HEK293 (cell line): ENCODE measurements around the gene ACAP3.

ENCODE experiments used
- CTCF ChIA-PET: fragments of 350-600 bp; formaldehyde crosslinking; extraction: SDS; loops from one replicate; lab custom pipeline; 2021; ENCODE audit warnings: antibody characterized with exemption; lab: Yijun Ruan, JAX
- POLR2A ChIA-PET: fragments of 300-600 bp; formaldehyde crosslinking; extraction: SDS; loops from one replicate; lab custom pipeline; 2020; ENCODE audit warnings: antibody characterized with exemption, inconsistent platforms; lab: Yijun Ruan, JAX
- H3K27ac ChIP-seq: fragments of 200-500 bp; sonication (Bioruptor generic); 2 replicates; pipeline ENCODE4 v1.5.1; 2014; ENCODE audit warnings: low read depth, low read length, control low read depth, inconsistent platforms; ENCODE audit errors: extremely low read depth
- H3K36me3 ChIP-seq, 2 experiments: fragments of 200-500 bp in 1 of 2; sonication (Bioruptor generic) in 1 of 2; 1 replicate in 1 of 2; 2 replicates in 1 of 2; pipeline ENCODE4 v1.5.1; 2014 to 2017; ENCODE audit warnings: inconsistent platforms in 2 of 2, low read length in 2 of 2; ENCODE audit not compliant: control insufficient read depth in 2 of 2, insufficient read depth in 1 of 2
- H3K4me1 ChIP-seq: fragments of 200-500 bp; sonication (Bioruptor generic); 2 replicates; pipeline ENCODE4 v1.5.1; 2014; ENCODE audit warnings: mild to moderate bottlenecking, low read length, inconsistent platforms; ENCODE audit not compliant: control insufficient read depth, insufficient read depth
- H3K4me3 ChIP-seq: 2 replicates; pipeline ENCODE4 v1.5.1; 2011; ENCODE audit warnings: low read depth, mild to moderate bottlenecking, control low read depth, low read length, moderate library complexity
- H3K9me3 ChIP-seq: fragments of 200-500 bp; sonication (Bioruptor generic); 2 replicates; pipeline ENCODE4 v1.5.1; 2014; ENCODE audit warnings: low read depth, low read length, inconsistent platforms; ENCODE audit not compliant: control insufficient read depth, insufficient read depth
- KLF1 ChIP-seq: fragments of 450-650 bp; formaldehyde crosslinking; IDR thresholded peaks from 2 replicates; pipeline ENCODE4 v1.5.1; 2016; ENCODE audit warnings: missing biosample characterization, missing genetic modification characterization
- SCRT1 ChIP-seq: fragments of 450-650 bp; formaldehyde crosslinking; IDR thresholded peaks from 2 replicates; pipeline ENCODE4 v1.5.1; 2016; ENCODE audit warnings: missing biosample characterization, missing genetic modification characterization, borderline replicate concordance
- SP2 ChIP-seq: fragments of 450-650 bp; formaldehyde crosslinking; IDR thresholded peaks from 2 replicates; pipeline ENCODE4 v1.5.1; 2016; ENCODE audit warnings: missing biosample characterization, missing genetic modification characterization
- SP3 ChIP-seq: fragments of 450-650 bp; formaldehyde crosslinking; IDR thresholded peaks from 2 replicates; pipeline ENCODE4 v1.5.1; 2016; ENCODE audit warnings: missing biosample characterization, missing genetic modification characterization
- ZFP37 ChIP-seq: fragments of 450-650 bp; formaldehyde crosslinking; IDR thresholded peaks from 2 replicates; pipeline ENCODE4 v1.5.1; 2016; ENCODE audit warnings: missing biosample characterization, missing genetic modification characterization
- ZNF133 ChIP-seq: fragments of 450-650 bp; formaldehyde crosslinking; IDR thresholded peaks from 2 replicates; pipeline ENCODE4 v1.5.1; 2016; ENCODE audit warnings: missing biosample characterization, missing genetic modification characterization
- ZNF157 ChIP-seq: fragments of 450-650 bp; formaldehyde crosslinking; IDR thresholded peaks from 2 replicates; pipeline ENCODE4 v1.5.1; 2016; ENCODE audit warnings: missing biosample characterization, missing genetic modification characterization
- ZNF175 ChIP-seq: fragments of 450-650 bp; formaldehyde crosslinking; IDR thresholded peaks from 2 replicates; pipeline ENCODE4 v1.5.1; 2016; ENCODE audit warnings: missing biosample characterization, missing genetic modification characterization
- ZNF184 ChIP-seq: fragments of 450-650 bp; IDR thresholded peaks from 2 replicates; pipeline ENCODE4 v1.5.1; 2018; ENCODE audit warnings: missing biosample characterization, mild to moderate bottlenecking, missing genetic modification characterization
- ZNF211 ChIP-seq: fragments of 450-650 bp; formaldehyde crosslinking; IDR thresholded peaks from 2 replicates; pipeline ENCODE4 v1.5.1; 2016; ENCODE audit warnings: low read depth, missing biosample characterization, missing genetic modification characterization
- ZNF248 ChIP-seq: fragments of 450-650 bp; formaldehyde crosslinking; IDR thresholded peaks from 2 replicates; pipeline ENCODE4 v1.5.1; 2017; ENCODE audit warnings: missing biosample characterization, missing genetic modification characterization
- ZNF335 ChIP-seq: fragments of 450-650 bp; formaldehyde crosslinking; conservative IDR thresholded peaks from 2 replicates; pipeline ENCODE4 v1.5.1; 2016; ENCODE audit warnings: missing biosample characterization, missing genetic modification characterization
- ZNF530 ChIP-seq: fragments of 450-650 bp; formaldehyde crosslinking; IDR thresholded peaks from 2 replicates; pipeline ENCODE4 v1.5.1; 2016; ENCODE audit warnings: low read depth, missing biosample characterization, missing genetic modification characterization
- ZNF830 ChIP-seq: fragments of 450-650 bp; IDR thresholded peaks from 2 replicates; pipeline ENCODE4 v1.5.0; 2018; ENCODE audit warnings: missing biosample characterization, missing genetic modification characterization, low read depth, mild to moderate bottlenecking, moderate library complexity
- ZSCAN16 ChIP-seq: fragments of 450-650 bp; formaldehyde crosslinking; IDR thresholded peaks from 2 replicates; pipeline ENCODE4 v1.5.1; 2016; ENCODE audit warnings: missing biosample characterization, missing genetic modification characterization
- TF ChIP-seq, protein P1 (sequence below): fragments of 450-650 bp; formaldehyde crosslinking; IDR thresholded peaks from 2 replicates; pipeline ENCODE4 v1.5.1; 2017; ENCODE audit warnings: missing biosample characterization, mild to moderate bottlenecking, missing genetic modification characterization, moderate library complexity
- TF ChIP-seq, protein P2 (sequence below): fragments of 450-650 bp; formaldehyde crosslinking; IDR thresholded peaks from 2 replicates; pipeline ENCODE4 v1.5.1; 2016; ENCODE audit warnings: missing biosample characterization, missing genetic modification characterization
- TF ChIP-seq, protein P3 (sequence below): fragments of 450-650 bp; formaldehyde crosslinking; conservative IDR thresholded peaks from 2 replicates; pipeline ENCODE4 v1.5.1; 2016; ENCODE audit warnings: low read depth, missing biosample characterization, missing genetic modification characterization
- TF ChIP-seq, protein P4 (sequence below): fragments of 450-650 bp; formaldehyde crosslinking; optimal IDR thresholded peaks from 2 replicates; pipeline ENCODE3; 2016; ENCODE audit warnings: missing biosample characterization, mild to moderate bottlenecking, missing genetic modification characterization

ACAP3 gene

DNA sequence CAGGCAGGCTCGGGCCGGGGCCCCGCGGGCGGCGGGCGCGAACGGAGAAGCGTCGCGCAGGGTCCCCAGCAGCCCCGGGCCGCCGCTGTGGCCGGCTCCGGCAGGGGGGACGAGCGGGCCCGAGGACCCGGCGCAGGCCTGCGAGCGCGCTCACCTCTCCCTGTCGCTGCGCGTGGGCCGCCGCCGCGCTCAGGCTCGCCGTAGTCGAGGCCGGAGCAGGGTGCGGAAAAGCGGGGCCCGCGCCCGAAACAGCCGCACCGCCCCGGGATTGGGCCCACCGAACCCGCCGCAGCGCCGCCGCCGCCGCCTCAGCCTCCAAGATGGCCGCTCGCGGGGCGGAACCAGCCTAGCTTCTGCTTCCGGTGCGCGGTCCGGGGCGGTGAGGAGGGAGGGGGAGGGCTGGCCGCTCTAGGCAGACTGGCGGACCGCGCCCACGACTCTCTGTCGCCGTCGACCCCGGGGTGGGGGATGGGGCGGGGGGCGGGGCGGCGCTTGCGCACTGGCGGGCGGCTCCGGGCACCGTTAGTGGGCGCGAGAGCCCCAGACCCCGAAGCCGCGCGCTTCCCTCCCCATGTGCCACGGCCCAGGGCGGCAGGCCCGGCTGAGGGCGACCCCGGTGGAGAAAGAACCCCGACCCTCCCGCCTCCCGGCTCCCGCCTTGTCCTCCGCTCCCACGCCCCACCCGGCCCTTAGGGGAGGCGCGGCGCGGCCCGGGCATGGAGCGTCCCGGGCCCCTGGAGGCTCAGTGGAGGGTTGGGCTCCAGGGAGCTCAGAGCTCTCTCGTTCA lies 34.0 kb downstream of the ACAP3 start, which contains the start of gene UBE2J2 (continued):
- TF ChIP-seq ZNF335 (tag by site-specific recombination) (peak; percentile 47), ZNF211 (tag by site-specific recombination) (no peak), SCRT1 (tag by site-specific recombination) (no peak), ZNF157 (tag by site-specific recombination) (no peak), ZNF184 (no peak), ZNF175 (no peak), ZNF830 (tag by site-specific recombination) (no peak), ZNF530 (tag by site-specific recombination) (no peak), ZNF248 (tag by site-specific recombination) (no peak), KLF1 (tag by site-specific recombination) (peak; percentile 58), ZSCAN16 (tag by site-specific recombination) (no peak), SP2 (tag by site-specific recombination) (peak; percentile 80), SP3 (tag by site-specific recombination) (peak; percentile 74), ZNF133 (tag by site-specific recombination) (no peak)
- TF ChIP-seq, protein P1, sequence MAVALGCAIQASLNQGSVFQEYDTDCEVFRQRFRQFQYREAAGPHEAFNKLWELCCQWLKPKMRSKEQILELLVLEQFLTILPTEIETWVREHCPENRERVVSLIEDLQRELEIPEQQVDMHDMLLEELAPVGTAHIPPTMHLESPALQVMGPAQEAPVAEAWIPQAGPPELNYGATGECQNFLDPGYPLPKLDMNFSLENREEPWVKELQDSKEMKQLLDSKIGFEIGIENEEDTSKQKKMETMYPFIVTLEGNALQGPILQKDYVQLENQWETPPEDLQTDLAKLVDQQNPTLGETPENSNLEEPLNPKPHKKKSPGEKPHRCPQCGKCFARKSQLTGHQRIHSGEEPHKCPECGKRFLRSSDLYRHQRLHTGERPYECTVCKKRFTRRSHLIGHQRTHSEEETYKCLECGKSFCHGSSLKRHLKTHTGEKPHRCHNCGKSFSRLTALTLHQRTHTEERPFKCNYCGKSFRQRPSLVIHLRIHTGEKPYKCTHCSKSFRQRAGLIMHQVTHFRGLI: peak; percentile 81
- TF ChIP-seq, protein P2, sequence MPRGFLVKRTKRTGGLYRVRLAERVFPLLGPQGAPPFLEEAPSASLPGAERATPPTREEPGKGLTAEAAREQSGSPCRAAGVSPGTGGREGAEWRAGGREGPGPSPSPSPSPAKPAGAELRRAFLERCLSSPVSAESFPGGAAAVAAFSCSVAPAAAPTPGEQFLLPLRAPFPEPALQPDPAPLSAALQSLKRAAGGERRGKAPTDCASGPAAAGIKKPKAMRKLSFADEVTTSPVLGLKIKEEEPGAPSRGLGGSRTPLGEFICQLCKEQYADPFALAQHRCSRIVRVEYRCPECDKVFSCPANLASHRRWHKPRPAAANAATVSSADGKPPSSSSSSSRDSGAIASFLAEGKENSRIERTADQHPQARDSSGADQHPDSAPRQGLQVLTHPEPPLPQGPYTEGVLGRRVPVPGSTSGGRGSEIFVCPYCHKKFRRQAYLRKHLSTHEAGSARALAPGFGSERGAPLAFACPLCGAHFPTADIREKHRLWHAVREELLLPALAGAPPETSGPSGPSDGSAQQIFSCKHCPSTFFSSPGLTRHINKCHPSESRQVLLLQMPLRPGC (tag by site-specific recombination): no peak
- TF ChIP-seq, protein P3, sequence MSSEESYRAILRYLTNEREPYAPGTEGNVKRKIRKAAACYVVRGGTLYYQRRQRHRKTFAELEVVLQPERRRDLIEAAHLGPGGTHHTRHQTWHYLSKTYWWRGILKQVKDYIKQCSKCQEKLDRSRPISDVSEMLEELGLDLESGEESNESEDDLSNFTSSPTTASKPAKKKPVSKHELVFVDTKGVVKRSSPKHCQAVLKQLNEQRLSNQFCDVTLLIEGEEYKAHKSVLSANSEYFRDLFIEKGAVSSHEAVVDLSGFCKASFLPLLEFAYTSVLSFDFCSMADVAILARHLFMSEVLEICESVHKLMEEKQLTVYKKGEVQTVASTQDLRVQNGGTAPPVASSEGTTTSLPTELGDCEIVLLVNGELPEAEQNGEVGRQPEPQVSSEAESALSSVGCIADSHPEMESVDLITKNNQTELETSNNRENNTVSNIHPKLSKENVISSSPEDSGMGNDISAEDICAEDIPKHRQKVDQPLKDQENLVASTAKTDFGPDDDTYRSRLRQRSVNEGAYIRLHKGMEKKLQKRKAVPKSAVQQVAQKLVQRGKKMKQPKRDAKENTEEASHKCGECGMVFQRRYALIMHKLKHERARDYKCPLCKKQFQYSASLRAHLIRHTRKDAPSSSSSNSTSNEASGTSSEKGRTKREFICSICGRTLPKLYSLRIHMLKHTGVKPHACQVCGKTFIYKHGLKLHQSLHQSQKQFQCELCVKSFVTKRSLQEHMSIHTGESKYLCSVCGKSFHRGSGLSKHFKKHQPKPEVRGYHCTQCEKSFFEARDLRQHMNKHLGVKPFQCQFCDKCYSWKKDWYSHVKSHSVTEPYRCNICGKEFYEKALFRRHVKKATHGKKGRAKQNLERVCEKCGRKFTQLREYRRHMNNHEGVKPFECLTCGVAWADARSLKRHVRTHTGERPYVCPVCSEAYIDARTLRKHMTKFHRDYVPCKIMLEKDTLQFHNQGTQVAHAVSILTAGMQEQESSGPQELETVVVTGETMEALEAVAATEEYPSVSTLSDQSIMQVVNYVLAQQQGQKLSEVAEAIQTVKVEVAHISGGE (tag by site-specific recombination): peak; percentile 89

DNA sequence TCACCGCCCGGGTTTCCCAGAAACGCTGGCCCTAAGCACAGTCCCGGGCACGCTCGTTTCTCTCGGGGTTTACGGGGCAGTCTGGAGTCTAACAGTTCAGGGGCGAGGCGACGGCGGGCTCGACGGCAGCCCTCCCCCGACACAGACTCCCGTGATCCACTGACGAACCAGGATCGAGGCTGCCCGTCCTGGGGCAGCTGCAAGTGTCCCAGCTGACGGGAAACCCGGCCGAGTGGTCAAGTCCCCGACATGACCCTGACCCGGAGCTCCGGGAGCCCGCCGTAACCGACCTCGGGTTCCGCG lies 34.6 kb downstream of the ACAP3 start:
- Histone ChIP-seq H3K9me3 (no peaks in the 10 kb centered on the region), H3K4me3 (peak overlapping the region; percentile 89), H3K4me1 (0 out of 2 replicates have a peak, but pooled peaks cover 4% of the 10 kb centered on the region), H3K27ac (peak overlapping the region; percentile 86), H3K36me3 (peaks cover 4 to 45% of the 10 kb centered on the region in 2 experiments; a peak in 2 of 3 replicates)
- CTCF ChIA-PET: no interaction called here
- POLR2A ChIA-PET: interaction anchor here (0.5 to 1.8 kb wide), 9 partner anchors 8 to 445 kb away, joined by 3 to 12 read pairs (median 3); no protein-coding TSS in a partner anchor
- TF ChIP-seq ZFP37: no peak
- TF ChIP-seq, protein P4, sequence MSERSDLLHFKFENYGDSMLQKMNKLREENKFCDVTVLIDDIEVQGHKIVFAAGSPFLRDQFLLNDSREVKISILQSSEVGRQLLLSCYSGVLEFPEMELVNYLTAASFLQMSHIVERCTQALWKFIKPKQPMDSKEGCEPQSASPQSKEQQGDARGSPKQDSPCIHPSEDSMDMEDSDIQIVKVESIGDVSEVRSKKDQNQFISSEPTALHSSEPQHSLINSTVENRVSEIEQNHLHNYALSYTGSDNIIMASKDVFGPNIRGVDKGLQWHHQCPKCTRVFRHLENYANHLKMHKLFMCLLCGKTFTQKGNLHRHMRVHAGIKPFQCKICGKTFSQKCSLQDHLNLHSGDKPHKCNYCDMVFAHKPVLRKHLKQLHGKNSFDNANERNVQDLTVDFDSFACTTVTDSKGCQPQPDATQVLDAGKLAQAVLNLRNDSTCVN: peak; percentile 40
